22Rv1 (cell line): Measurements from ENCODE around the gene NFKB1.

Source experiments
- H3K27ac ChIP-seq: fragments of 450-650 bp; 2 replicates; pipeline ENCODE4 v1.5.1; 2017
- ZFX ChIP-seq: fragments of 450-650 bp; IDR thresholded peaks from 2 replicates; pipeline ENCODE4 v1.6.1; 2017; ENCODE audit warnings: antibody characterized with exemption, borderline replicate concordance
- TF ChIP-seq, protein P1 (sequence below): fragments of 450-650 bp; IDR thresholded peaks from 2 replicates; pipeline ENCODE4 v1.5.1; 2017; ENCODE audit warnings: mild to moderate bottlenecking

Gene NFKB1

DNA sequence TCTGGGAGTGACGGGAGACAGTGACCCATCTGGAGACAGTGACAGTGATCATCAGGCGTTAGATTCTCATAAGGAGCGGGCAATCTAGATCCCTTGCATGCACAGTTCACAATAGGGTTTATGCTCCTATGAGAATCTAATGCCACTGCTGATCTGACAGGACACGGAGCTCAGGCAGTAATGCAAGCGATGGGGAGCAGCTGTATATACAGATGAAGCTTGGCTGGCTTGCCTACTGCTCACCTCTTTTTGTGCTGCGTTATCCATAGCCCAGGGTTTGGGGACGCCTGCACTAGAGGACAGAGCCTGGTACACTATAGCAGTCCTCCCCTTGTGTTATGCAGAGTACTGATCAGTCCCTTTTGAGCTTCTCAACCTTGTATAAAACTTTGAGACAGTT is 23.5 kb downstream of the NFKB1 start:
- TF ChIP-seq ZFX, result no peak
- TF ChIP-seq, protein P1, sequence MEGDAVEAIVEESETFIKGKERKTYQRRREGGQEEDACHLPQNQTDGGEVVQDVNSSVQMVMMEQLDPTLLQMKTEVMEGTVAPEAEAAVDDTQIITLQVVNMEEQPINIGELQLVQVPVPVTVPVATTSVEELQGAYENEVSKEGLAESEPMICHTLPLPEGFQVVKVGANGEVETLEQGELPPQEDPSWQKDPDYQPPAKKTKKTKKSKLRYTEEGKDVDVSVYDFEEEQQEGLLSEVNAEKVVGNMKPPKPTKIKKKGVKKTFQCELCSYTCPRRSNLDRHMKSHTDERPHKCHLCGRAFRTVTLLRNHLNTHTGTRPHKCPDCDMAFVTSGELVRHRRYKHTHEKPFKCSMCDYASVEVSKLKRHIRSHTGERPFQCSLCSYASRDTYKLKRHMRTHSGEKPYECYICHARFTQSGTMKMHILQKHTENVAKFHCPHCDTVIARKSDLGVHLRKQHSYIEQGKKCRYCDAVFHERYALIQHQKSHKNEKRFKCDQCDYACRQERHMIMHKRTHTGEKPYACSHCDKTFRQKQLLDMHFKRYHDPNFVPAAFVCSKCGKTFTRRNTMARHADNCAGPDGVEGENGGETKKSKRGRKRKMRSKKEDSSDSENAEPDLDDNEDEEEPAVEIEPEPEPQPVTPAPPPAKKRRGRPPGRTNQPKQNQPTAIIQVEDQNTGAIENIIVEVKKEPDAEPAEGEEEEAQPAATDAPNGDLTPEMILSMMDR, result no peak

DNA sequence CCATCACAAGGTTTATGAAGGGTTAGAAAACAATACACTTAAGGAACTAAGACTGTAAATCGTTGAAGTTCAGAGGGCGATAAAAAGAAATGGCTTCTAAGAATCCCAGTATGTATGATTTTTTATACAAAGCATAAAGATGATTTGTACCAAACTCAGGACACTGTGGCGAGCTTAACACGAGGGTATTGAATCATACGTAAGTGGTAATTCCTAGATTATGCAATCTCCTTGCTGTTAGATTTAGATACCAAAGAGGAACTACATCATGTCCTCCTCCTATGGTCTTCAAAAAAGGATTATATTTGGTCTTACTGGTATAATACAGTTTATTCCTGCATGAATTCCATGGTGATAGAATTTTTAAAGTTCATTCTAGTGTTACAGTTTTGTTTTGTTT is 23.9 kb downstream of the NFKB1 start:
- TF ChIP-seq, protein P1, result no peak
- TF ChIP-seq ZFX, result no peak

More for the DNA sequence above, 23.5 kb downstream of the NFKB1 start:
- no peak overlapping the region for H3K27ac ChIP-seq

DNA sequence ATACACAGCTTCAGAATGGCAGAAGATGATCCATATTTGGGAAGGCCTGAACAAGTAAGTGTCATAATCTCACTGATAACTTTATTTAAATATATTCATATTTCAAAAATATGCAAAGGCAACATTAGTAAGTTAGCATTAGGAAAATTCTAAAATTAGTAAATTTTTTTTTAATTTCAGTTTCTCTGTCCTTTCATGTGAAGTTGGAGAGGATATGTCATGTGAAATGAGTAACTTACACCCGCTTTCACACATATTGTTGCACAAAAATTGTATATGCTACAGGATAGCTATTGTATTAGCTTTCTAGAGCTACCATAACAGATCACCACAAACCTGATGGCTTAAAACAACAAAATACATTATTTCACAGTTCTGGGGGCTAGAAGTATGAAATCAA is 24.3 kb downstream of the NFKB1 start:
- TF ChIP-seq, protein P1, result no peak
- no peak for TF ChIP-seq ZFX
- no peak overlapping the region for H3K27ac ChIP-seq

More for the DNA sequence above, 23.9 kb downstream of the NFKB1 start:
- no peak overlapping the region for H3K27ac ChIP-seq

DNA sequence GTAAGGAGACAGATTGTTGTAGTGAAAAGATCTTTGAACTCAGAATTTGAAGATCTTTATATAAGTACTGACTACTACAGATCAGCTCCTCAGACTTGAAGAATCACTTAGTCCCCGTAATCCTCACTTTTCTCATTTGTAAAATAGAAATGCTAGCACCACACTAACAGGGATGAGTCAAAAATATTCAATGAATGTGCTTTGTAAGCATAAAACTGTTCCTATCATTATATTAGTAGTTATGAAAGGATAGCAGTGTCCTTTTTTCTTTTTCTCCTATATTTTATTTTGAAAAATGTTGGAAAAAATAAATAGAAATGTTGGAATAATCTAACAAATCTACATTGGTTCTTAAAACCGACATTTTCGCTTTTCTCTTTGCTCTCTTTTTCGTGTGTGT is 25.4 kb downstream of the NFKB1 start:
- TF ChIP-seq ZFX, result no peak
- TF ChIP-seq, protein P1, result no peak
- H3K27ac ChIP-seq, result no peak overlapping the region

DNA sequence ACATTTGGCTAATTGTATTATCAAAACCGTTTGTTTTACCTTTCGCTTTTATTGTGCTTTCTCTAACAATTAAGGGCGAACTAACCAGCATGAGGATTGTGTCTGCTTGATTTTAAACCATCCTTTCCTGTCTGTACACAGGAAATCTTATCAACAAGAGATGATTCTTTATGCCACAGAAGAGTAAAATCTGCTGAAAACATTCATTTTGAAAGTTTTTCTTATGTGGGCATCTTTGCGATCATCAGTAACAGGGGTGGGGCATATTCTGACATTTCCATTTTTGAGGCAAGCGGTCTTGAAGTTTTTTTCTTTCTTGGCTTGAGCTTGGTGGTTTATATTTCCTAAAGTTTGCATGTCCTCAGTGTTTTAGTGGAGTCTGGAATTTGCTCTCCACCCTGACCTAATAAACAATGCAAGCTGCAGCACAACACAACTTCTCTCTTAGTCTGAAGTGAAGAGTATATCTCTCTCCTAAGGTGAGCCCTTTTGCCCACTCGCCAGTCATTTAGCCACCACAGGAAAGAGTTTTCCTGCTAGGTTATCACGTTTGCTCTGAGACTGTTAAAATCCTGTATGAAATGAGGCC is 26.6 kb downstream of the NFKB1 start:
- H3K27ac ChIP-seq, result no peak overlapping the region
- TF ChIP-seq ZFX, result no peak
- TF ChIP-seq, protein P1, result no peak

DNA sequence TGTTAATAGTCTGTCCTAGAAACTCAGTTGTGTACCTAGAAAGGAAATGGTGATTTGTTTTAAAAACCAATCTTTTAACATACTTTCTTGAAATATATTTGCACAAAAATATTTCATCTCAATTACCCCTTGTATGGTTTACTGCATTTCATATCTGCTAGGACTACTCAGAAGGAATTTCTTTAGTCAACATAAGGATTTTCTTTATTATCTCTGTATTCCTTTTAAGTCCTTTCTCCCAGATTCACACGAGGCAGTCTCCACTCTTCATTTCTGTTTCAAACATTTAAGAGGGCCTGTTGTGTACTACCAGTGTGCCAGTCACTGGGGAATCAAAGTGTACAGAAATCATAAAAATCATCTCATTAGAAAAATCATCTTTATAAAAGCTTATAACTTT is 28.8 kb downstream of the NFKB1 start:
- TF ChIP-seq ZFX, result no peak
- TF ChIP-seq, protein P1, result no peak
- no peak overlapping the region for H3K27ac ChIP-seq

DNA sequence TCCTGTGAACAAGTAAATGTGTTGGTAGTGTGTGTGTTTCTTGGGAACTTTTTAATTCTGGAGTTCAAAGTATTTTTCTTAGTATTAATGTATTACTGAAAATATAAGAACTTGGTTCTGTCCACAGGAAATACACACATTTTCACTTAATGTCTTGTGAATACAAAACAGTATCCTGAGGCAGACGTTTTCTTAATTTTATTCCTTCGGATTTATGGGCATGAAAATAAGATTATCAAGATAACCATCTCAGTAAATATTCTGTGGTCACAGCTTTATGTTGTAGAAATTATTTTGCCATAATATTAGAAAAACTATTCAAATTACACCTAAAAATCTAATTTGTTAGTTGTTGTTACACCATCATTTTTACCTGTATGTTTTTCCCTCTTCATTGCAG is 29.8 kb downstream of the NFKB1 start:
- TF ChIP-seq, protein P1, result no peak
- TF ChIP-seq ZFX, result no peak
- no peak overlapping the region for H3K27ac ChIP-seq
